Left ventricle myocardium inferior (tissue), 1 donor: ENCODE measurements around the gene TAS2R5. TPM values are rescaled to one million over a fixed set of nuclear protein-coding genes. Genes with fewer than 3 reads are reported as not detected.

Experiments used
- DNase-seq: peaks from one replicate; pipeline ENCODE4 v3.0.0-alpha.2; 2020
- H3K27ac ChIP-seq: fragments of 200-600 bp; replicated peaks from 2 replicates; pipeline ENCODE4 v1.8.0; 2021
- H3K27me3 ChIP-seq: fragments of 200-600 bp; 2 replicates; pipeline ENCODE4 v1.8.0; 2021; ENCODE audit warnings: low read depth
- H3K36me3 ChIP-seq: fragments of 200-600 bp; 2 replicates; pipeline ENCODE4 v1.8.0; 2021
- H3K4me1 ChIP-seq: fragments of 200-600 bp; 2 replicates; pipeline ENCODE4 v1.8.0; 2021
- H3K4me3 ChIP-seq: fragments of 200-600 bp; 2 replicates; pipeline ENCODE4 v1.8.0; 2021; ENCODE audit warnings: mild to moderate bottlenecking, moderate library complexity
- H3K9me3 ChIP-seq: fragments of 200-600 bp; replicated peaks from 2 replicates; pipeline ENCODE4 v1.8.0; 2021
- intact Hi-C: fragments of 100-400 bp; cut with micrococcal nuclease; formaldehyde crosslinking; loops from one replicate; pipeline ENCODE4 v1.11.0; 2022
- total RNA-seq: library from RNA; stranded (reverse); fragmentation: NEBNext Ultra II Directional; extraction: Animal tissue kit (Norgen Biotek cat#: 25700); gene quantifications from one replicate; pipeline ENCODE4 v1.2.1, GENCODE V29; 2021
- TF ChIP-seq, protein P1 (sequence below): fragments of 200-600 bp; IDR thresholded peaks from 2 replicates; pipeline ENCODE4 v1.8.0; 2021; ENCODE audit warnings: antibody characterized with exemption, mild to moderate bottlenecking, borderline replicate concordance
- donor health status: DM: no; HTN: yes; CAD: no; lungs with severe emphysema.

TAS2R5 gene
- total RNA-seq, 1 donor from 2014 or later: 0.47 TPM

DNA sequence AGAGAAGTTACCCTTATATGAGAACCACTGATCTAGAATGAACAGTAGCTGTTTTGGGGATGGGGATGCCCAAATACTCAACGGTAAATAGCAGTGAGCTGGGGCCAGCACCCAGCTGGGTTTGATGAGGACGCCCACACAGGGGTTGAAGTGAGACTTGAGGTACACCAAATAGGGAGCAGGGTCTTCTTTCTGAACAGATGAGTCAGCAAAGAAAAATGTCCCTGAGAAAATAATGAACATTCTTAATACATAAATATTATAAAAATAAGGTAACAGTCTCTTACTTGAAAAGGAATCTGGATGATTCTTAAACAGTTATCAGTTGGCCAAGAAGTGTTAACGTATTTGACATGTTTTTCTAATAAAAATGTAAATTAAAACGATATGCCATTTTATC, 49.2 kb downstream of the TAS2R5 start:
- Histone ChIP-seq H3K27me3 (no peaks in the 10 kb centered on the region), H3K27ac (no peak overlapping the region), H3K4me3 (no peak overlapping the region), H3K4me1 (no peaks in the 10 kb centered on the region), H3K36me3 (no peaks in the 10 kb centered on the region), H3K9me3 (no peaks in the 10 kb centered on the region)
- intact Hi-C loops: no loop called here
- TF ChIP-seq, protein P1, sequence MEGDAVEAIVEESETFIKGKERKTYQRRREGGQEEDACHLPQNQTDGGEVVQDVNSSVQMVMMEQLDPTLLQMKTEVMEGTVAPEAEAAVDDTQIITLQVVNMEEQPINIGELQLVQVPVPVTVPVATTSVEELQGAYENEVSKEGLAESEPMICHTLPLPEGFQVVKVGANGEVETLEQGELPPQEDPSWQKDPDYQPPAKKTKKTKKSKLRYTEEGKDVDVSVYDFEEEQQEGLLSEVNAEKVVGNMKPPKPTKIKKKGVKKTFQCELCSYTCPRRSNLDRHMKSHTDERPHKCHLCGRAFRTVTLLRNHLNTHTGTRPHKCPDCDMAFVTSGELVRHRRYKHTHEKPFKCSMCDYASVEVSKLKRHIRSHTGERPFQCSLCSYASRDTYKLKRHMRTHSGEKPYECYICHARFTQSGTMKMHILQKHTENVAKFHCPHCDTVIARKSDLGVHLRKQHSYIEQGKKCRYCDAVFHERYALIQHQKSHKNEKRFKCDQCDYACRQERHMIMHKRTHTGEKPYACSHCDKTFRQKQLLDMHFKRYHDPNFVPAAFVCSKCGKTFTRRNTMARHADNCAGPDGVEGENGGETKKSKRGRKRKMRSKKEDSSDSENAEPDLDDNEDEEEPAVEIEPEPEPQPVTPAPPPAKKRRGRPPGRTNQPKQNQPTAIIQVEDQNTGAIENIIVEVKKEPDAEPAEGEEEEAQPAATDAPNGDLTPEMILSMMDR: no peak
- no peak for DNase-seq

DNA sequence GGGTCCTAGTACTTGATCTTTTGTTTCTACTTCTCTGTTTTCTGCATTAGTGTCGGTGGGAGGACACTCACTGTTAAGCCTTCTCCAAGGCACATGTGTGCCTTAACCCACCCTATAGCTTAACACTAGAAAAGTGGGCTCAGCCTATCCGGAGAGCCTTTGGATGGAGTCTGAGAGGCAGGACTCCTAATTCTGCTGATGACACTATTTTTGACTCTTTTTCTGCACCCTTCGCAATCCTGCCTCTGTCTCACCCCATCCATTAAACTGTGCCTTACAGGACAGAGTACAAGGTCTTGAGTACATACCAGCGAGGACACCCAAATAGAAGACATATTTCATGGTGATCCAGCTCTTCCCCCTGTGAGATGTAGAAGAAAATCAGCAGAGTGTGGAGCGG, 50.7 kb downstream of the TAS2R5 start:
- Histone ChIP-seq H3K36me3 (no peaks in the 10 kb centered on the region), H3K4me1 (no peaks in the 10 kb centered on the region), H3K27ac (no peak overlapping the region), H3K9me3 (no peaks in the 10 kb centered on the region), H3K27me3 (no peaks in the 10 kb centered on the region), H3K4me3 (no peak overlapping the region)
- DNase-seq: no peak
- TF ChIP-seq, protein P1: no peak
- intact Hi-C loops: no loop called here

Other genes with a start within 250 kb of the TAS2R5 start
- gene AGK, start 238.8 kb upstream of the TAS2R5 start, total RNA-seq: 37.8 TPM
- gene DENND11, start 88.1 kb upstream of the TAS2R5 start, total RNA-seq: 8.5 TPM
- not detected for gene WEE2, start 81.9 kb upstream of the TAS2R5 start, total RNA-seq
- 83.8 TPM for gene SSBP1, start 51.9 kb upstream of the TAS2R5 start, total RNA-seq
- 0.41 TPM for gene TAS2R3, start 26.1 kb upstream of the TAS2R5 start, total RNA-seq
- 0.25 TPM for gene TAS2R4, start 13.5 kb upstream of the TAS2R5 start, total RNA-seq
- gene PRSS37, start 51.3 kb downstream of the TAS2R5 start, total RNA-seq: not detected
- gene OR9A4, start 126.2 kb downstream of the TAS2R5 start, total RNA-seq: not detected
- gene CLEC5A, start 156.8 kb downstream of the TAS2R5 start, total RNA-seq: 0.47 TPM
- gene TAS2R38, start 183.6 kb downstream of the TAS2R5 start, total RNA-seq: not detected
- 0.82 TPM for gene MGAM, start 205.7 kb downstream of the TAS2R5 start, total RNA-seq